Endothelial cell of umbilical vein (primary cell): Measurements from ENCODE around the gene SP6. TPM values are rescaled to one million over a fixed set of nuclear protein-coding genes. Genes with fewer than 3 reads are reported as not detected.

ENCODE experiments used
- BruUV-seq: library from RNA; stranded (reverse); fragments of 400-500 nt; replicated peaks from 2 replicates; lab custom pipeline; 2021; lab: Mats Ljungman, UMichigan
- CTCF ChIA-PET: fragments of 300-600, 350-600 bp; sonication (Branson Sonifier 250); formaldehyde crosslinking; loops from one replicate; lab custom pipeline; 2021; ENCODE audit warnings: antibody characterized with exemption, inconsistent platforms; lab: Charles Lee
- POLR2A ChIA-PET: fragments of 300-600, 350-600 bp; sonication (Branson Sonifier 250); formaldehyde crosslinking; loops from one replicate; lab custom pipeline; 2021; ENCODE audit warnings: antibody characterized with exemption, inconsistent platforms; lab: Charles Lee
- DNase-seq: peaks from one replicate; pipeline ENCODE4 v3.0.0-alpha.2; 2011; ENCODE audit warnings: low read depth, low spot score
- FAIRE-seq: peaks from 2 replicates; lab custom pipeline; 2011; peaks lifted over from hg19 to GRCh38; lab: Jason Lieb, UNC
- H2AFZ ChIP-seq: 2 replicates; pipeline ENCODE4 v1.6.0; 2012; ENCODE audit warnings: low read depth, low read length, control low read depth, inconsistent platforms
- H3K27ac ChIP-seq: 2 replicates; pipeline ENCODE4 v1.5.1; 2011; ENCODE audit warnings: low read depth, mild to moderate bottlenecking, control low read depth, low read length, moderate library complexity; ENCODE audit not compliant: insufficient read depth
- H3K27me3 ChIP-seq, 2 experiments: 2 replicates each; pipeline versions ENCODE4 v1.6.0 to v1.6.1; 2011; ENCODE audit warnings: low read length in 2 of 2, mixed read lengths in 1 of 2; ENCODE audit not compliant: control insufficient read depth in 2 of 2, insufficient read depth in 2 of 2
- H3K36me3 ChIP-seq, 2 experiments: 2 replicates in 1 of 2; 3 replicates in 1 of 2; pipeline ENCODE4 v1.5.1; 2011; ENCODE audit warnings: low read length in 2 of 2, mild to moderate bottlenecking in 1 of 2, moderate library complexity in 1 of 2; ENCODE audit not compliant: control insufficient read depth in 2 of 2, insufficient read depth in 2 of 2; ENCODE audit errors: extremely low read depth in 1 of 2
- H3K4me1 ChIP-seq: 3 replicates; pipeline ENCODE4 v1.5.1; 2011; ENCODE audit warnings: mild to moderate bottlenecking, low read length; ENCODE audit not compliant: control insufficient read depth, insufficient read depth; ENCODE audit errors: extremely low read depth
- H3K4me2 ChIP-seq: 2 replicates; pipeline ENCODE4 v1.6.1; 2011; ENCODE audit warnings: low read length, control low read depth, mixed read lengths; ENCODE audit not compliant: insufficient read depth
- H3K4me3 ChIP-seq, 3 experiments: fragments of 200-600 bp in 1 of 3; sonication (generic), shearing (Covaris generic) in 1 of 3; replicated peaks in 1 of 3; 2 replicates each; pipeline ENCODE4 v1.5.1; 2011 to 2016; ENCODE audit warnings: control low read depth in 3 of 3, low read length in 3 of 3, mild to moderate bottlenecking in 2 of 3, inconsistent platforms in 1 of 3, low read depth in 1 of 3, moderate library complexity in 1 of 3; ENCODE audit not compliant: insufficient read depth in 1 of 3
- H3K79me2 ChIP-seq: 2 replicates; pipeline ENCODE4 v1.6.0; 2012; ENCODE audit warnings: low read length, inconsistent platforms; ENCODE audit not compliant: control insufficient read depth, insufficient read depth
- H3K9ac ChIP-seq: replicated peaks from 2 replicates; pipeline ENCODE3; 2011; ENCODE audit warnings: low read length, control low read depth; ENCODE audit not compliant: insufficient read depth; ENCODE audit errors: extremely low read depth
- H3K9me1 ChIP-seq: replicated peaks from 3 replicates; pipeline ENCODE4 v1.6.0; 2011; ENCODE audit warnings: mild to moderate bottlenecking, low read length; ENCODE audit not compliant: control insufficient read depth, insufficient read depth; ENCODE audit errors: extremely low read depth
- H3K9me3 ChIP-seq: replicated peaks from 2 replicates; pipeline ENCODE4 v1.5.1; 2012; ENCODE audit warnings: low read length, inconsistent platforms; ENCODE audit not compliant: control insufficient read depth, insufficient read depth
- H4K20me1 ChIP-seq: replicated peaks from 2 replicates; pipeline ENCODE3; 2011; ENCODE audit warnings: mild to moderate bottlenecking, low read length; ENCODE audit not compliant: control insufficient read depth, insufficient read depth; ENCODE audit errors: extremely low read depth
- CTCF ChIP-seq, 2 donors: IDR thresholded peaks; 1 replicate in 1 of 2; 2 replicates in 1 of 2; pipeline ENCODE4 v1.5.1; 2011; ENCODE audit warnings: low read length in 2 of 2, mild to moderate bottlenecking in 2 of 2, moderate library complexity in 2 of 2, control low read depth in 1 of 2, inconsistent platforms in 1 of 2, low read depth in 1 of 2; ENCODE audit not compliant: insufficient read depth in 1 of 2; ENCODE audit errors: extremely low read depth in 1 of 2
- EZH2 ChIP-seq: IDR thresholded peaks from 2 replicates; pipeline ENCODE4 v1.6.1; 2012; ENCODE audit warnings: borderline replicate concordance, low read depth, mild to moderate bottlenecking, moderate library complexity, low read length, inconsistent platforms; ENCODE audit not compliant: severe bottlenecking
- FOS ChIP-seq: IDR thresholded peaks from 2 replicates; pipeline ENCODE4 v1.6.1; 2011; ENCODE audit warnings: mild to moderate bottlenecking, low read length, moderate library complexity, borderline replicate concordance; ENCODE audit not compliant: insufficient read depth
- GATA2 ChIP-seq: IDR thresholded peaks from 2 replicates; pipeline ENCODE4 v1.7.0; 2011; ENCODE audit warnings: low read depth, mild to moderate bottlenecking, moderate library complexity, mixed read lengths, low read length; ENCODE audit not compliant: insufficient read length, insufficient read depth
- JUN ChIP-seq: IDR thresholded peaks from 2 replicates; pipeline ENCODE4 v1.6.1; 2011; ENCODE audit warnings: borderline replicate concordance, low read depth; ENCODE audit not compliant: insufficient read length, insufficient read depth
- MYC ChIP-seq: IDR thresholded peaks from one replicate; pipeline ENCODE4 v1.6.1; 2011; ENCODE audit warnings: mild to moderate bottlenecking, low read depth, low read length
- POLR2A ChIP-seq: IDR thresholded peaks from 2 replicates; pipeline ENCODE4 v1.6.1; 2012; ENCODE audit warnings: low read depth, mild to moderate bottlenecking, control low read depth, low read length
- POLR2AphosphoS5 ChIP-seq: IDR thresholded peaks from 2 replicates; pipeline ENCODE4 v1.6.1; 2012; ENCODE audit warnings: low read depth, mild to moderate bottlenecking, control low read depth, low read length, moderate library complexity; ENCODE audit not compliant: insufficient read depth
- dilution Hi-C: fragments of 300-500 bp; cut with MboI; formaldehyde crosslinking; loops from one replicate; pipeline ENCODE4 v1.15.0; 2019; ENCODE audit warnings: low sequenced_read_pairs; ENCODE audit not compliant: extremely low pct_ligation_motif_present
- intact Hi-C: fragments of 100-400 bp; cut with micrococcal nuclease; formaldehyde crosslinking; loops from one replicate; pipeline ENCODE4 v1.10.0; 2022
- polyA plus RNA-seq, 4 experiments: library from polyadenylated mRNA; depleted of rRNA in 3 of 4; stranded (reverse) in 3 of 4; unstranded in 1 of 4; fragments of >200 nt; gene quantifications; 2 replicates each; pipeline versions ENCODE4 v1.2.1 to v1.2.3, GENCODE V29; 2011 to 2012; ENCODE audit warnings: missing spikeins in 1 of 4
- total RNA-seq: library from RNA; stranded (reverse); gene quantifications from 2 replicates; pipeline ENCODE4 v1.2.3, GENCODE V29; 2021
- TF ChIP-seq, protein P1 (sequence below): IDR thresholded peaks from 2 replicates; pipeline ENCODE4 v1.6.1; 2011; ENCODE audit not compliant: insufficient read depth, insufficient read length

SP6 gene
- total and polyA plus RNA-seq, 2 donors (not counting 3 experiments of a cell fraction or from before 2014, with no cell fraction given) = 0.11 to 1.3 TPM

DNA sequence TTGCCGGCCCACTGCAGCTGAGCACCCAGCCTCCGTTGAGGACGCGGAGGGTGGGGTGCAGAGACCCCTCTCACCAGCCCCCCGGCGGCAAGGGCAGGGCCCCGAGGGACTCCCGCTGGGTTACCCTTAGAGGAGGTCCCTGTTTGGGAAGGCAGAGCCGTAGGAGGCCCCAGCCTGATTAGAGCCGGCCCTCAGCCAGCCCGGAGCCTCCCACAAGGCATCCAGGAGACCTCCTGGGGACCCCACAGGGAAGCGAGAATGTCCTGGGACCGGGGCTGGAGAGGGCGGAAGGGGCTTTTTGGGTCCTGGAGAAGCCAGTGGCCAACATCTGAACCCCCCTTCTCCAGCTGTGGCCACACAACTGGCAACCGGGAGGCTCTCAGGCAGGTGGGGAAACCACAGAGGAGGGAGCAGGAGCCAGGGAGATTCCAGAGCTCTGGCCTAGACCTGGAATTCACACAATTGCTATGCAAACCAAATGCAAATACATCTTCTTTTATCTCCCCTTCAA is 21.7 kb upstream of the SP6 start:
- no peak overlapping the region for H2AFZ ChIP-seq
- DNase-seq = no peak

More for the DNA sequence above, 21.7 kb upstream of the SP6 start:
- Histone ChIP-seq H3K9me1 (no peaks in the 10 kb centered on the region), H3K4me3 (no peak overlapping the region), H3K9ac (no peak overlapping the region), H3K27me3 (peaks cover 47 to 60% of the 10 kb centered on the region in 2 experiments), H3K4me1 (no peaks in the 10 kb centered on the region), H4K20me1 (no peaks in the 10 kb centered on the region), H3K79me2 (no peaks in the 10 kb centered on the region), H3K9me3 (no peaks in the 10 kb centered on the region), H3K27ac (no peak overlapping the region), H3K36me3 (no peaks in the 10 kb centered on the region), H3K4me2 (no peak overlapping the region)
- intact Hi-C loops = no loop called here
- FAIRE-seq = no peak
- BruUV-seq = no TSS peak
- CTCF ChIA-PET = interaction anchor here (0.9 to 1.5 kb wide), 3 partner anchors 17 to 30 kb away, joined by 3 to 4 read pairs (median 4); partner anchors contain the start of gene SP6
- TF ChIP-seq POLR2AphosphoS5 (no peak), POLR2A (no peak), FOS (no peak), GATA2 (no peak), EZH2 (no peak), MYC (no peak), JUN (no peak), CTCF (IDR thresholded peaks at IDR 0.05; ENCODE audit: extremely low read depth in 1 of 2, insufficient read depth in 1 of 2, low read depth in 1 of 2, low read length in 2 of 2) (no peak)
- TF ChIP-seq, protein P1, sequence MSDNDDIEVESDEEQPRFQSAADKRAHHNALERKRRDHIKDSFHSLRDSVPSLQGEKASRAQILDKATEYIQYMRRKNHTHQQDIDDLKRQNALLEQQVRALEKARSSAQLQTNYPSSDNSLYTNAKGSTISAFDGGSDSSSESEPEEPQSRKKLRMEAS = no peak
- dilution Hi-C loops = no loop called here
- POLR2A ChIA-PET = no interaction called here
